GM08714 (cell line): ENCODE results near the gene APOC4.

ENCODE experiments used
- H3K4me3 ChIP-seq: fragments of 200-500 bp; sonication (Bioruptor generic); 2 replicates; pipeline ENCODE4 v1.5.1; 2014; ENCODE audit warnings: mild to moderate bottlenecking, low read length, inconsistent platforms
- ZNF274 ChIP-seq: IDR thresholded peaks from 2 replicates; pipeline ENCODE4 v1.6.1; 2012; ENCODE audit warnings: mild to moderate bottlenecking, low read depth, low read length

The APOC4 gene

GRCh38 chr19:44990459-44990858 is 48.4 kb downstream of the APOC4 start:
- no peak for TF ChIP-seq ZNF274
- no peak overlapping the region for H3K4me3 ChIP-seq

- TF ChIP-seq ZNF274, result no peak
- H3K4me3 ChIP-seq, result no peak overlapping the region
These were observed 48.9 kb downstream of the APOC4 start for GRCh38 chr19:44990966-44991365.

GRCh38 chr19:44992336-44993163 is 50.5 kb downstream of the APOC4 start:
- TF ChIP-seq ZNF274, result no peak
- no peak overlapping the region for H3K4me3 ChIP-seq

GRCh38 chr19:44993526-44993925 is 51.5 kb downstream of the APOC4 start:
- H3K4me3 ChIP-seq, result no peak overlapping the region
- TF ChIP-seq ZNF274, result no peak

- no peak for TF ChIP-seq ZNF274
- H3K4me3 ChIP-seq, result no peak overlapping the region
These were observed 52.0 kb downstream of the APOC4 start for GRCh38 chr19:44993926-44994537.
